Smooth muscle cell (in vitro differentiated cells): ENCODE data around the gene TLDC2. TPM values are rescaled to one million over a fixed set of nuclear protein-coding genes. Genes with fewer than 3 reads are reported as not detected.
"Not testable (repeated sequence)": the region's sequence is repeated elsewhere in the genome, so short reads cannot be mapped to it uniquely, and the experiment has no call there.

Experiments
- DNase-seq: peaks from one replicate; lab custom pipeline; 2025; ENCODE audit not compliant: unreplicated experiment; lab: John Stamatoyannopoulos, UW
- H2AFZ ChIP-seq: fragments of 200-600 bp; sonication (generic); 2 replicates; pipeline ENCODE4 v1.6.0; 2016; ENCODE audit warnings: antibody characterized with exemption, low read depth, mild to moderate bottlenecking
- H3F3A ChIP-seq: fragments of 200-600 bp; sonication (generic); 2 replicates; pipeline ENCODE4 v1.6.0; 2017; ENCODE audit warnings: antibody characterized with exemption, low read depth
- H3K27ac ChIP-seq: fragments of 200-600 bp; sonication (generic); 2 replicates; pipeline ENCODE4 v1.5.1; 2016; ENCODE audit warnings: low read depth, mild to moderate bottlenecking
- H3K27me3 ChIP-seq: fragments of 200-600 bp; sonication (generic); 2 replicates; pipeline ENCODE4 v1.6.1; 2016; ENCODE audit warnings: low read depth, mild to moderate bottlenecking
- H3K36me3 ChIP-seq: fragments of 200-600 bp; sonication (generic); 2 replicates; pipeline ENCODE4 v1.5.1; 2016; ENCODE audit warnings: low read depth
- H3K4me1 ChIP-seq: fragments of 200-600 bp; sonication (generic); 2 replicates; pipeline ENCODE4 v1.5.1; 2016; ENCODE audit warnings: low read depth
- H3K4me2 ChIP-seq: fragments of 200-600 bp; sonication (generic); 2 replicates; pipeline ENCODE4 v1.6.0; 2016; ENCODE audit warnings: mild to moderate bottlenecking
- H3K4me3 ChIP-seq: fragments of 200-600 bp; sonication (generic); 2 replicates; pipeline ENCODE4 v1.5.1; 2016; ENCODE audit warnings: mild to moderate bottlenecking
- H3K79me2 ChIP-seq: fragments of 200-600 bp; sonication (generic); 2 replicates; pipeline ENCODE4 v1.6.0; 2016; ENCODE audit warnings: low read depth, mild to moderate bottlenecking
- H3K9ac ChIP-seq: fragments of 200-600 bp; sonication (generic); 2 replicates; pipeline ENCODE4 v1.6.0; 2016; ENCODE audit warnings: low read depth
- H3K9me3 ChIP-seq: fragments of 200-600 bp; sonication (generic); replicated peaks from 2 replicates; pipeline ENCODE4 v1.5.1; 2016; ENCODE audit warnings: low read depth
- H4K20me1 ChIP-seq: fragments of 200-600 bp; sonication (generic); 2 replicates; pipeline ENCODE4 v1.6.0; 2016; ENCODE audit warnings: low read depth
- WGBS: methylation state at CpG from one replicate; pipeline ENCODE4 v1.1.7; 2016; ENCODE audit warnings: low lambda C conversion rate; 5-methylcytosine and 5-hydroxymethylcytosine counted together
- polyA plus RNA-seq: library from polyadenylated mRNA; unstranded; fragments of >200 nt; fragmentation: Nextera tagmentation; extraction: Ambion mirVana; gene quantifications from 2 replicates; pipeline ENCODE4 v1.2.1, GENCODE V29; 2016
- total RNA-seq: library from RNA; depleted of rRNA; stranded (reverse); fragments of >200 nt; gene quantifications from 2 replicates; pipeline ENCODE4 v1.2.3, GENCODE V29; 2014
- TF ChIP-seq, protein P1 (sequence below): fragments of 200-600 bp; sonication (generic); IDR thresholded peaks from 2 replicates; pipeline ENCODE4 v1.5.1; 2017; ENCODE audit warnings: borderline replicate concordance, mild to moderate bottlenecking, antibody characterized with exemption; ENCODE audit not compliant: insufficient read depth, poor library complexity, severe bottlenecking

TLDC2 gene
- total and polyA plus RNA-seq, 2 experiments from 2014 or later: not detected

GRCh38 chr20:36932476-36933426, 56.8 kb downstream of the TLDC2 start:
- no peak overlapping the region for H3K4me3 ChIP-seq
- H3F3A ChIP-seq: no peaks in the 10 kb centered on the region
- no peak overlapping the region for H3K4me2 ChIP-seq
- H3K27me3 ChIP-seq: no peaks in the 10 kb centered on the region
- 74% methylated on average over 11 of the region's 11 CpGs for WGBS
- no peak overlapping the region for H3K27ac ChIP-seq
- H4K20me1 ChIP-seq: no peaks in the 10 kb centered on the region
- H2AFZ ChIP-seq: no peak overlapping the region
- TF ChIP-seq, protein P1, sequence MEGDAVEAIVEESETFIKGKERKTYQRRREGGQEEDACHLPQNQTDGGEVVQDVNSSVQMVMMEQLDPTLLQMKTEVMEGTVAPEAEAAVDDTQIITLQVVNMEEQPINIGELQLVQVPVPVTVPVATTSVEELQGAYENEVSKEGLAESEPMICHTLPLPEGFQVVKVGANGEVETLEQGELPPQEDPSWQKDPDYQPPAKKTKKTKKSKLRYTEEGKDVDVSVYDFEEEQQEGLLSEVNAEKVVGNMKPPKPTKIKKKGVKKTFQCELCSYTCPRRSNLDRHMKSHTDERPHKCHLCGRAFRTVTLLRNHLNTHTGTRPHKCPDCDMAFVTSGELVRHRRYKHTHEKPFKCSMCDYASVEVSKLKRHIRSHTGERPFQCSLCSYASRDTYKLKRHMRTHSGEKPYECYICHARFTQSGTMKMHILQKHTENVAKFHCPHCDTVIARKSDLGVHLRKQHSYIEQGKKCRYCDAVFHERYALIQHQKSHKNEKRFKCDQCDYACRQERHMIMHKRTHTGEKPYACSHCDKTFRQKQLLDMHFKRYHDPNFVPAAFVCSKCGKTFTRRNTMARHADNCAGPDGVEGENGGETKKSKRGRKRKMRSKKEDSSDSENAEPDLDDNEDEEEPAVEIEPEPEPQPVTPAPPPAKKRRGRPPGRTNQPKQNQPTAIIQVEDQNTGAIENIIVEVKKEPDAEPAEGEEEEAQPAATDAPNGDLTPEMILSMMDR: no peak
- DNase-seq: no peak
- no peaks in the 10 kb centered on the region for H3K9me3 ChIP-seq
- H3K36me3 ChIP-seq: no peaks in the 10 kb centered on the region
- no peaks in the 10 kb centered on the region for H3K4me1 ChIP-seq
- H3K9ac ChIP-seq: no peak overlapping the region
- no peaks in the 10 kb centered on the region for H3K79me2 ChIP-seq

DNA sequence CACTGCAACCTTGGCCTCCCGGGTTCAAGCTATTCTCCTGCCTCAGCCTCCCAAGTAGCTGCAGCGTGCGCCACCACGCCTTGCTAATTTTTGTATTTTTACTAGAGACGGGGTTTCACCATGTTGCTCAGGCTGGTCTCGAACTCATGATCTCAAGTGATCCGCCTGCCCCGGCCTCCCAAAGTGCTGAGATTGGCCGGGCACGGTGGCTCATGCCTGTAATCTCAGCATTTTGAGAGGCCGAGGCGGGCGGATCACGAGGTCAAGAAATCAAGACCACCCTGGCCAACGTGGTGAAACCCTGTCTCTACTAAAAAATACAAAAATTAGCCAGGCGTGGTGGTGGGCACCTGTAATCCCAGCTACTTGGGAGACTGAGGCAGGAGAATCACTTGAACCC, 57.6 kb downstream of the TLDC2 start:
- H4K20me1 ChIP-seq, H3K4me2 ChIP-seq, H3K9ac ChIP-seq, H3K9me3 ChIP-seq, H3K36me3 ChIP-seq, DNase-seq, H3K79me2 ChIP-seq, H3F3A ChIP-seq, H3K4me1 ChIP-seq, H2AFZ ChIP-seq, H3K27me3 ChIP-seq, H3K27ac ChIP-seq, H3K4me3 ChIP-seq: not testable (repeated sequence)
- 95% methylated on average over 16 of the region's 16 CpGs for WGBS

GRCh38 chr20:36936341-36936740, 60.4 kb downstream of the TLDC2 start:
- Histone ChIP-seq H3F3A (no peaks in the 10 kb centered on the region), H3K79me2 (no peaks in the 10 kb centered on the region), H3K4me3 (no peak overlapping the region), H3K36me3 (no peaks in the 10 kb centered on the region), H3K4me1 (no peaks in the 10 kb centered on the region), H3K9me3 (no peaks in the 10 kb centered on the region), H3K9ac (no peak overlapping the region), H3K27ac (no peak overlapping the region), H2AFZ (no peak overlapping the region), H3K27me3 (no peaks in the 10 kb centered on the region), H4K20me1 (no peaks in the 10 kb centered on the region), H3K4me2 (no peak overlapping the region)
- TF ChIP-seq, protein P1: no peak
- DNase-seq: no peak
- WGBS: 96% methylated on average over 8 of the region's 8 CpGs

GRCh38 chr20:36936761-36937401, 60.9 kb downstream of the TLDC2 start:
- H2AFZ ChIP-seq, H3K9ac ChIP-seq, H4K20me1 ChIP-seq, H3K9me3 ChIP-seq, H3K27ac ChIP-seq, H3K79me2 ChIP-seq, H3K4me1 ChIP-seq, H3F3A ChIP-seq, H3K4me2 ChIP-seq, DNase-seq, H3K36me3 ChIP-seq, H3K4me3 ChIP-seq, H3K27me3 ChIP-seq: not testable (repeated sequence)
- 93% methylated on average over 9 of the region's 9 CpGs for WGBS
